GM19025 (cell line): ENCODE measurements around the gene NPLOC4.

Experiments
- ATAC-seq: cut with Tn5 transposase; IDR thresholded peaks from one replicate; pipeline ENCODE4 v1.9.1; 2021; ENCODE audit warnings: mild to moderate bottlenecking, low read depth, moderate library complexity; ENCODE audit not compliant: unreplicated experiment

The NPLOC4 gene

DNA sequence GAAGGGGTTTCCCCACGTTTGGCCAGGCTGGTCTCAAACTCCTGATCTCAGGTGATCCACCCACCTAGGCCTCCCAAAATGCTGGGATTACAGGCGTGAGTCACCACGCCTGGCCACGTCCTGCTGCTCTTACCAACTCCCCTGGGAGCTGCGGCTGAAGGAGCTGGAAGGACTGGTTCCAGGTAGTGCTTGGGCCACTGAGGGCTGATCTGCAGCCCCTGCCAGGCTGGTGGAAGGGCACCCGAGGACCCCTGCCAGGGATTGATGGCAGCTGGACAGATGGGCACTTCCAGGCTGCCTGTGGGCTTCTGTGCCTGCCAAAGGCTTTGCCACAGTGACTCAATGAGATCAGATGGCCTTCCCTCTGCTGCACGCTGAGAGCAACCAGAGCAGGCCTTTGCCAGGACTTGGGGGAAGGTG, 27.1 kb upstream of the NPLOC4 start:
- ATAC-seq, result no peak

DNA sequence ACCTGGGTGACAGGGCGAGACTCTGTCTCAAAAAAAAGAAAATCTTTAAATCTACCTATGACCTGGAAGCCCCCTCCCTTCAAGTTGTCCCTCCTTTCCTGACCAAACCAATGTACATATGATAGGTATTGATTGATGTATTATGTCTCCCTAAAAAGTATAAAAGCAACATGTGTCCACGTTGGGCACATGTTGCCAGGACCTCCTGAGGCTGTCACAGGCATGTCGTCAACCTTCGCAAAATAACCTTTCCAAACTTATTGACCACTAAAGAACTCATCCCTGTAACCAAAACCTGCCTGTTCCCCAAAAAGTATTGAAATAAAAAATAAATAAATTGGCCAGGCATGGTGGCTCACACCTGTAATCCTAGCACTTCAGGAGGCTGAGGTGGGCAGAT, 25.1 kb upstream of the NPLOC4 start:
- ATAC-seq, result no peak

DNA sequence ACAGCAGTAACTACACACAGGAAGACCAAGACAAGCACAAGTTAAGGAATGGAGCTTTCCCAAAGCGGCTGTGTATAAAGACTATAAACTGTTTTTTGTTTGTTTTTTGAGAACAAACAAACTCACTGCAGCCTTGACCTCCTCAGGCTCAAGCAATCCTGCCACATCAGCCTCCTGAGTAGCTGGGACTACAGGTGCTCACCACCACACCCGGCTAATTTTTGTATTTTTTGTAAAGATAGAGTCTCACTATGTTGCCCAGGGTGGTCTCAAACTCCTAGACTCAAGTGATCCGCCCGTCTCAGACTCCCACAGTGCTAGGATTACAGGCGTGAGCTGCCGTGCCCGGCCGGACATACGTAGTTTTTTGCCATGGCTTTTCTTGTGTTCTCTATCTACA, 23.5 kb upstream of the NPLOC4 start:
- ATAC-seq, result no peak

DNA sequence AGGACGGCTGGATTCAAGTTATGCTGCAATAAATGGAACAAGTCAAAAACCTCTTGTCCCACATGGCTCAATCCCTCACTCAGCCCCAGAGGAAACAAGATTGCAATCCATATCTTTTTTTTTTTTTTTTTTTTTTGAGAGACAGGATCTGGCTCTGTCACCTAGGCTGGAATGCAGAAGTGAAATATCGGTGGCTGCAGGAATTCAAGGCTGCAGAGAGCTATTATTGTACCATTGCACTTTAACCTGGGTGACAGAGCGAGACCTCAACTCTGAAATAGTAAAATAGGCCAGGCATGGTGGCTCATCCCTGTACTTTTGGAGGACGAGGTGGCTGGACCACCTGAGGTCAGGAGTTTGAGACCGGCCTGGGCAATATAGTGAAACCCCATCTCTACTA, 22.1 kb upstream of the NPLOC4 start:
- ATAC-seq, result no peak

DNA sequence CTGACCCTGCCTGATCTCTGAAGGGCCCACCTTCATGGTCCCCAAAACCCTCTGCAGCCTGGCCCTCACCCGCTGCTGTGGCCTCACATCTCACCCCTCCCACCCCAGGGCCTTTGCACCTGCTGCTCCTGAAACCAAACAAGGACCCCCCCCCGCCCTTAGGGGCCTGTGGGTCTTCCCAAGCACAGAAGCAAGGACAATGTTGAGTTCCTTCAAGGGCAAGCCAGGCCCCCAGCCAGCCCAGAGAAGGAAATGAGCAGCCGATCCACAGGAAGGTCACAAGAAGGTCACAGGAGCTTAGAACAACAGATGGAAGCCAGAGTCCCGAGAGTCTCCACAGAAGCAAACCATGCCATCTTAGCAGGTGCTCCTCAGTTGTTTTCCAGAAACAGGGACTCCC, 19.9 kb upstream of the NPLOC4 start:
- no peak for ATAC-seq

DNA sequence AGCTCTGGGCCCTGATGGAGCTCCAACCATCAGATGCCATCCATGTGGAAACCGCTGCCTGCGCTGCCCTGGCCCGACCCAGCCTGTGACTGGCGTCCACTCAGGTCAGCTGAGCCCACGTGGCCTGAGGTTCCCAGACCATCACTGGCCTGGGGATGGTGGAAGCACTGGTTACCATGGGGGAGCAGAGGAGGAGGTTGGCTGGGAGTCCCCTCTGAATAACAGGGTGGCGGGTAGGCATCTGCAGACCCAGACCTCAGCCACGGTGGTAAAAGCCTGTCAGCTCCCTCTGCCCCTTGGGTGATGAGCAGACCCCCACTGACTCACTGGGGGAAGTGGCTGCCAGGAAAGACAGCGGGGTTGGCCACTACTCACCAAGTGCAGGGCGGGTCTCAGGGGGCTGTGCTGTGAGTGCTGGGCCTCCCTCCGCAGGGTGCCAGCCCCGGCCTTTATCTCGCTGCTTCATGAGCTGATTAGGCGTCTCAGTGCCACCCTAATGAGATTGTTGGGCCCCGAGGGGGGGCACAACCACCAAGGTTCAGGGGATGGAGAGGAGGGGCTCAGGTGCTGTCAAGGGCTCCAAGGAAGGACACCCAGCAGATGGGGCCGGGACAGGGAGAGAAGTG, 19.3 kb upstream of the NPLOC4 start, which contains the start of gene PDE6G:
Gene PDE6G (minus strand): TSS at position 425 of the 626 bp plus-strand sequence. CDS start 3,237 bp downstream, outside the sequence.
- ATAC-seq, result no peak

DNA sequence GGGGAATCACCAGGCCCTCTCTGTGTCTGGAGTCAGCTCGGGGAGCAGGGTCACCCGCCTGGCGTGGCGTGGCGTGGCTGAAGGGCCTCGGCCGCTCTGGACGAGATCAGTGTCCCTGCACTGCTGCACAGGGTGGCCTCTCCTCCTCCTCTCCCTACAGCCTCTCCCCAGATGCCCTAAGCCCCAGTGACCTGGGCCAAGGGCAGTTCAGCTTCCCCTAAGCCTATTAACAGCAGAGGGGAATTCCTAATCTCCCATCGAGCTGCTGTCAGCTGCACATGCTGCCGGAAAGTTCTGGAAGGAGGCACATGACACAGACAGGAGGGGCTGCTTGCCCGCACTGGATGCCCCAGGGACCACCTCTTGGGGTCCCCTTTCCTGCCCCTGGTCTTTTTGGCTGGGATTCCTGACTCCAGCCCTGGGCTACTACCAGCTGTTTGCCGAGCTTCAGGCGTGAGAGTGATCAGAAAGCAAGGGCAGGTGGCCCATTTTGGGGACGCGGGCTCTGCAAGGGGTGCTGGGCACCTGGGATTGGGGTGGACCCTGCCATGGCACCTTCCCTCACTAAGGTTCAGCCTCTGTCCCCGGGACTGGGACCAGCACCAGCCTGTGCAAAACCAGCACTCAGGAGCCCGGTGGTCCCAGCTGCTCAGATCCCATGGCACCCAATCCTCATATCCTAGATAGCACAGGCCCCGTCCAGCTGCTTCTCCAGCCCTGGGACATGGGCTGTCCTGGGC, 18.6 kb upstream of the NPLOC4 start:
- no peak for ATAC-seq

DNA sequence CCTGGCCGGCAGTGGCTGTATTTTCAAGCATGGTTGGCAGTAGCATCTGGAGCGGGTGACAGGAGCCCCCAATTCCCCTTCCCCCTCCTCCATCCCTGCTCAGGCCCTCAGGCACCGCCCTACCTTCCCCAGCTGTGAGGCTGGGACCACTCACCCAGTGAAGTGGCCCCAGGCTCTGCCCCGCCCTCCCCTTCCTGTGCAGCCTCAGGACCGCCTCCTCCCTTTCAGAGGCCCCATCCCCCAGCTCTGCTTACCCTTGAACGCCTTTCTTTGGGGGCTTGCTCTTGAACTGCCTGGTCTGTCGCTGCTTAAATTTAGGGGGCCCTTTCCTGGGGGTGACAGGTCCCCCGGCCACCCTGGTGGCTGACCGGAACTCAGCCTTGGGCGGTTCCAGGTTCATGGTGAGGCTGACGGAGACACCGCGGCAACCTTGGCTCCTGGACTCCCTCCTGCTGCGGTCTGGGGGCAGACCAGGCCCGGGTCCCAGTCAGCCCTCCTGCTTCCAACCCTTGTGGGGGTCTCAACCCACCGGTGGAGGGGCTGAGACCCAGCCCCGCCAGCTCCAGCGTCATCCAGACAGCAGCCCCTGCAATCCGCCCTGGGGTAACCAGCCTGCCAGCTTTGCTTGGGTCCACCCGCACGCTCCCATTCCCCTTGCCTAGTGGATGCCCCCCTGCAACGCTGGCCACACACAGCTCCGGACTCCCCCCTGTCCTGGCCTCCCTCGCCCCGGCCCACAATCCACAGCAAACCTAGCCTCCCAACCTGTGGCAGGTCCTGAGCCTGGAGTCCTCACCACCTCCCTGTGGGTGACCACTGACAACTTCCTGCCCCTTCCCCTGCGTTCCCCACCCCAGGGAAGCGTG, 16.2 kb upstream of the NPLOC4 start:
- no peak for ATAC-seq

DNA sequence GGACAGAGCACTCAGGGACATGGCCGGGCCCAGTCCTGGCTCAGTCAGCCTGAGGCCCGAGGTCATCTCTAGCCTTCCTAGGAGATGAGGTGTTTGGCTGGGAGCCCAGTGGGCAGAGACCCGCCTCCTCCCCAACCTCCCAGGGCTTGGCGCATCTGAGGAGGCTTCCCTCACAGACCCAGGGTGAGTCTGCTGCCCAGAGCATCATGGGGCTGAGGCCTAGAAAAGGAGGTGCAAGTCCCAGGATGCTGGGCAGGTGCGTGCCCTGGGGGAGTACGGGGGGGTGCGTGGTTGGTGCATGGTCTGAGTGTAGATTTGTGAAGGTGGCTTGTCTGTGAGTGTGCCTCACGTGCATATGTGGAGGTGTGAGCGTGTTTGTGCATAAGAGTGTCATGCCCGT, 14.8 kb upstream of the NPLOC4 start:
- no peak for ATAC-seq

DNA sequence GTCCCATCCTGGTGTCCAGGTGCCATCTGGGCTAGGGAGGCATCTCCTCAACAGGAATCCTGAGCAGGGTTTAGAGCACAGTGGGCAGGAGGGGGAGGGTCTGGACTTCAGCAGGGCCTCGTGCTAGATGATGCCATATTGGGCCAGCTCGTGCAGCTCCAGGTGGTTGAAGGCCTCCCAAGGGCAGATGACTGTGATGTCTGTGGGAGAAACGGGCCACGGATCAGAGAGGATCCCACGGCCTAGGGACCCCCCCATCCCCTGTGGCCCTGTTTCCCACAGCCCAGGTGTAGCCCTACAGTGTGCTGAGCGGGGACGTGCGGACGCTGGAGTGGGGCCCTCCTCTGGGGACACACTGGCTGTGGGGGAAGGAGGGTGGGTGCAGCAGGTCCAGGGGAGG, 14.0 kb upstream of the NPLOC4 start:
- no peak for ATAC-seq

DNA sequence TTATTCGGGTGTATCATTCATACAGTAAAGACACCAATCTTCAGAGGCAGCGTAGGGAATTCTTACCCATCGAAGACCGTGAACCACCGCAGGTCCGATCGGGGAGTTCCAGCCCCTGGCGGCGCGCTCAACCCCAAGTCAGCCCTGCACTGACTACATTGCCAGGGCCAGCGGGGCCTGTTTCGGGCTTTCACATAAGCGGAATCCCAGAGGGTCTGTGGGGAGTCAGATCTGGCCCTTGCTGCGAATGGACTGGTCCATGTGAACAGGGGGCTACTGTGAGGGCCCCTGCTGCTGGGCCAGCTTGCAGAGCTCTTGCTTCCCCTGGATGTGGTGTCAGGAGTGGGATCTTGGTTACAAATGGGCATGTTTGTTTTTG, 11.8 kb upstream of the NPLOC4 start:
- ATAC-seq, result no peak

DNA sequence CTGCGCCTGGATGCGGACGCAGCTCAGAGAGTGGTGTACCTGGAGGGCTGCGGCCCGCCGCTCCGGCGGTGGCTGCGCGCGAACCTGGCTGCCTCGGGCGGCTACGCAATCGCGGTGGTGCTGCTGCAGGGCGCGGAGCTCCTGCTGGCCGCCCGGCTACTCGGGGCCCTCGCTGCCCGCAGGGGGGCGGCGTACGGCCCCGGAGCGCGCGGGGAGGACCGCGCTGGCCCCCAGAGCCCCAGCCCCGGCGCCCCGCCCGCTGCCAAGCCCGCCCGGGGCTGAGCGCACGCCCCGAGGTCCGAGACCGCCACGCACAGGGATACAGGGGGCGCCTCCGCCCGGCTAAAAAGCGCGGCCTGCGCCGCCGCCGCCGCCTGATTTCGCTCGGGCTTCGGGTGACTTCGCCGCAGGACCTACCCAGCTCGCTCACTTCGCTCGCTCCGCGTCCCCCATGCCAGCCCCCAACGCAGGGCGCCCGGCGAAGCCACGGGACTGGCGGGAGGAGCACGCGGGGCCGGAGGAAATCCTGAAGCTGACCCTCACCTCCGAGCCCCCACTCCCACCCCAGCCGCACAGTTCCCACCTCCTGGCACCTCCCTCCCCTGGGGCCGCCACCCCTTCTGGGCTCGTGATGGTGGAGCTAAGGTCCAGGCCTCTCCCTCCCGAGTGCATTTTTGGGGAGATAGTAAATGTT, 11.2 kb upstream of the NPLOC4 start:
- no peak for ATAC-seq

DNA sequence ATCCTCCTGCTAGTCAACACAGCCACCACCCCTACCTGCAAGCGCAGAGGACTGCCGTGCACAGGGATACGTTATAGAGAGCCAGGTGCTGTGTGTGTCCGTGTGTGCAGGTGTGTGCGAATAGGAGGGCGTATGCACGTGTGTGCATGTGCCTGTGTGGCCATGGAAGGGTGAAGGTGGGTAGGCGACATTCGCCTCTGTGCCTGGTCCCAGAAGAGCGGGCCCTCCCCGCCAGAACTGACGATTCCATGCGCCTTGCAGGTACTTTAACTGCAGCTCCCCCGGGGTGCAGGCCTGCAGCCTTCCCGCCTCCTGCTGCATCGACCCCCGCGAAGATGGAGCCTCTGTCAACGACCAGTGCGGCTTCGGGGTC, 10.7 kb upstream of the NPLOC4 start:
- ATAC-seq, result no peak

DNA sequence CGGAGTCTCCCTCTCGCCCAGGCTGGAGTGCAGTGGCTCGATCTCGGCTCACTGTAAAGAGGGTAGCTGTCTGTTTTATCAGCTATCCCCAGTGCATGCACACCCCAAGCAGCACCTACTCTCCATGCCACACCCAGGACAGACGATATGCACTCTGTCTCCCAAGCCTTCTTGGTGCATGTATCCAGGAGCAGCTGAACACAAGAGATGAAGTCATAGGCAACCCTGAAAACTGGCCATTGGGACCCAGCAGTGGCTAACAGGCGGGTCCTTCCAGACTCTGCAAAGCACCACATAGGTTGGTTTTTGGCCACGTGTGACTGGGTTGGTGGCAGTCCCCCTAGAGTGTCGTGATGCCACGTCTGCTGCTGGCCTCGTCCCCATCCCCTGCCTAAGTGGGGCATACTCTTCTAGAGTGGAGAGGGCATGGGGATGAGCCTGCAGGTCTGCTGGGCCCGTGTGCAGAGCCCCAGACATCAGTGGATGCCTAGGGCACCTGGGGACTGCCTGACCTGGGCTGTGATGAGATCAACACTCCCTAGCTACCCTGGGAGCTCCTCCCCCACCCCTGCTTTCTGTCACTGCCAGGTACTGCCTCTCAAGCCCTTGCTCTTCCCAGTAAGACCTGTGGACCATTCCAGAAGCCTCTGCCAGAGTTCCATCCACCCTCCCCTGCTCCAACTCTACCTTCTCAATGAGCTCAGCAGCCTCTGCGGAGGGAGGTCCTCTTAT, 10.1 kb upstream of the NPLOC4 start:
- no peak for ATAC-seq

DNA sequence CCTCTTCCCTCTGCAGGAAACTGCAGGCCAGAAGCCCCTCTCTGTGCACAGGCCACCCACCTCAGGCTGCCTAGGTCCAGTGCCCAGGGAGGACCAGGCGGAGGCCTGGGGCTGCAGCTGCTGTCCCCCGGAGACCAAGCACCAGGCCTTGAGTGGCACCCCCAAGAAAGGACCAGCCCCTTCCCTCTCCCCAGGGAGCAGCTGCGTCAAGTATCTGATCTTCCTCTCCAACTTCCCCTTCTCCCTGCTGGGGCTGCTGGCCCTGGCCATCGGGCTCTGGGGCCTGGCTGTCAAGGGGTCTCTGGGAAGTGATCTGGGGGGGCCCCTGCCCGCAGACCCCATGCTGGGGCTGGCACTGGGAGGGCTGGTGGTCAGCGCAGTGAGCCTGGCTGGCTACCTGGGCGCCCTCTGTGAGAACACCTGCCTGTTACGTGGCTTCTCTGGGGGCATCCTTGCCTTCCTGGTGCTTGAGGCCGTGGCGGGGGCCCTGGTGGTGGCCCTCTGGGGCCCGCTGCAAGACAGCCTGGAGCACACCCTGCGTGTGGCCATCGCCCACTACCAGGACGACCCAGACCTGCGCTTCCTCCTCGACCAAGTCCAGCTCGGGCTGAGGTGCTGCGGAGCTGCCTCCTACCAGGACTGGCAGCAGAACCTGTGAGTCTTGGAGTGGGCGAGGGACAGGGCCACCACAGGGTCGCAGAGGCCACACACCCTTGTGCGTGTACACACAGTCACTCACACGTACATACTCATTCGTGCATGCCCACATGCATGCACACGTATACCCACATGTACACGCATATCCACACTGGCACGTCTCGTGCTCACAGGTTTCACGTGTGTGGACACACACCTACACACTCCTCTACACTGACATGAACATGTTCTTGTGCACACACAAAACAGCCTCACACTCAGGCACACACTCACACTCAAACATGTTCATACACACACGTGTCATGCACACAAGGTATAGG, 8.4 kb upstream of the NPLOC4 start:
- ATAC-seq, result no peak

DNA sequence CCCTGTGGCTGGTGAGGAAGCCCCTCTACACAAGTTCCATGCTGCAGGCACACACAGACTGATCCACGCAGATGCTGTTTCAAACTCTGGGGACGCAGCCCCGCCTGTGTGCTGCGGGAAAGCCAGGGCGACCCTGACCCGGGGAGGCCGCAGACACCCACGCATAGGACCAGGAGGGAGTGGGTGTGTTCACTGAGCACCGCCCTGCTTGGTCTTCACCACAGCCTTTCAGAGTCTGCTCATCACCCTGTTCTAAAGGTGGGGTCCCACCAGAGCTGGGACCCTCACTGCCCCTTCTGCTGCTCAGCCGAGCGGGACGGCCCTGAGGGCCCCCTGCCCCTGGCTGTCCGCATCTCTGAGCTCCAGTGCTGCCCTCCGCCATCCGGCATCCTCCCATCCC, 7.6 kb upstream of the NPLOC4 start:
- no peak for ATAC-seq

DNA sequence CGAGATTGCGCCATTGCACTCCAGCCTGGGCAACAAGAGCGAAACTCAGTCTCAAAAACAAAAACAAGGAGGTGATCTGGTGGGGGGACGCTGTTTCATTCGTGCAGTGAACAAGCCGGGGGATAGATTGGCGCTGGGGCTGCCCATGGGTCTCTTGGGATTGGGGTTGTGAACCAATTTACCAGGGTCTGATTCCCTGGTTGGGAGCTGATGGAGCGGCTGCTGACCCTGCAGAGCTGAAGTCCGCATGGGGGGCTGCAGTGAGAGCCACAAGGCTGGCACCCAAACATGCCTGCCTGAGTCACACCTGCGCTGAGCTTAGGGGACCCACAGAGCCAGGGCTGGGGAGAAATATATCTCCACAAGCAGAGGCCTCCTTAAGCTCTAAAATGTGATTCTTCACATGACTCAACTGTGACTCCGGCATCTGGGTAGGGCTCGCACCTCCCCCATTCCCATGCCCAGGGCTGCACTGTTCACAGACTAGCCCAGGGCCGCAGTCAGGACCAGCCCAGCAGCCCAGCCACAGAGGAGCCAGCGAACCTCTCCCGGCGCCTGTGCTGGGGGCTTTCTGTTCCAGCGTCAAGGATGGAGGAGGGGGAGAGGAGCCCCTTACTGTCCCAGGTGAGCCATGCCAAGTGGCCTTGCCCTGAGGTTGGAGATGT, 5.0 kb upstream of the NPLOC4 start:
- no peak for ATAC-seq

DNA sequence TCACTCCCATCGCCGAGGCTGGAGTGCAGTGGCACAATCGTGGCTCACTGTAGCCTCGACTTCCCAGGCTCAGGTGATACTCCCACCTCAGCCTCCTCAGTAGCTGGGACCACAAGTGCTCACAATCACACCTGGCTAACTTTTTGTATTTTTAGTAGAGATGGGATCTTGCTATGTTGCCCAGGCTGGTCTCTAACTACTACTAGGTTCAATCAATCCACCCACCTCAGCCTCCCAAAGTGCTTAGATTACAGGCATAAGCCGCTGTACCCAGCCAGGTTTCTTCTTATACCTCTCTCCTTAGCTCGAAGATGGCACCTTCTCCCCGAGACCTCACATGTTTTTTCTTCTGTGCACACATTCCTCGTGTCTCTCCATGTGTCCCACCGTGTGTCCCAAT, 3.1 kb upstream of the NPLOC4 start:
- ATAC-seq, result no peak

DNA sequence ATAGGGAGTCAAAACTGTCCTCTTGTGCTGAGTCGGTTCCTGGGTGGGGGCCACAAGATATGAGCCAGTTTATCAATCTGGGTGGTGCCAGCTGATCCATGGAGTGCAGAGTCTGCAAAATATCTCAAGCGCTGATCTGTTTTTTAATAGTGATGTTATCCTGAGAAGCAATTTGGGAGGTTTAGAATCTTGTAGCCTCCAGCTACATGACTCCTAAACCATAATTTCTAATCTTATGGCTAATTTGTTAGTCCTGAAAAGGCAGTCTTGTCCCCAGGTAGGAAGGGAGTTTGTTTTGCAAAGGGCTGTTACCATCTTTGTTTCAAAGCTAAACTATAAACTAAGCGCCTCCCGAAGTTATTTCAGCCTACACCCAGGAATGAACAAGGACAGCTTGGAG, 1.8 kb upstream of the NPLOC4 start:
- no peak for ATAC-seq
